Activated naive CD8-positive, alpha-beta T cell treated with anti-CD3 and anti-CD28 coated beads, Interleukin-2, amount 10 ng/mL, durations not matched to agents 7 days and 5 days (primary cell): ENCODE measurements around the gene FAM98B. TPM values are rescaled to one million over a fixed set of nuclear protein-coding genes. Genes with fewer than 3 reads are reported as not detected.

Source experiments
- ATAC-seq: fragments of 150-1000 bp; cut with Tn5 transposase; one replicate; pipeline ENCODE4 v1.10.0; 2021; ENCODE audit warnings: low read depth, moderate library complexity
- POLR2A ChIA-PET: fragments of 350-600 bp; sonication (Branson Sonifier 250); formaldehyde crosslinking; loops from one replicate; lab custom pipeline; 2021; ENCODE audit warnings: antibody characterized with exemption; lab: Charles Lee
- DNase-seq: peaks from one replicate; pipeline ENCODE4 v3.0.0; 2021
- H3K27ac Mint-ChIP-seq: one replicate; pipeline ENCODE4 v1.8.0; 2022; ENCODE audit warnings: mild to moderate bottlenecking, mixed read lengths
- H3K27me3 Mint-ChIP-seq: one replicate; pipeline ENCODE4 v1.8.0; 2022; ENCODE audit warnings: mild to moderate bottlenecking, moderate library complexity, mixed read lengths
- H3K36me3 Mint-ChIP-seq: one replicate; pipeline ENCODE4 v1.8.0; 2021; ENCODE audit warnings: mild to moderate bottlenecking, mixed read lengths
- H3K4me1 Mint-ChIP-seq: one replicate; pipeline ENCODE4 v1.8.0; 2021; ENCODE audit warnings: mixed read lengths
- H3K4me3 Mint-ChIP-seq: one replicate; pipeline ENCODE4 v1.8.0; 2022; ENCODE audit warnings: mild to moderate bottlenecking, moderate library complexity, mixed read lengths
- H3K9me3 Mint-ChIP-seq: one replicate; pipeline ENCODE4 v1.8.0; 2021; ENCODE audit warnings: mixed read lengths
- total RNA-seq, 2 experiments: library from RNA; stranded (reverse); gene quantifications; one replicate each; pipeline ENCODE4 v1.2.3, GENCODE V29; 2021

FAM98B gene
- total RNA-seq, 2 experiments from 2014 or later = 24.1 to 34.6 TPM

- H3K27me3 Mint-ChIP-seq = no peaks in the 10 kb centered on the region
- DNase-seq (no peak), ATAC-seq (peak; percentile 93)
- H3K36me3 Mint-ChIP-seq = peaks cover 14% of the 10 kb centered on the region
- POLR2A ChIA-PET = interaction anchor here (0.9 to 1.8 kb wide), 3 partner anchors 20 to 225 kb away, joined by 3 to 6 read pairs (median 5); partner anchors contain the start of gene FAM98B
- H3K9me3 Mint-ChIP-seq = no peaks in the 10 kb centered on the region
- no peak overlapping the region for H3K4me3 Mint-ChIP-seq
- peaks cover 8% of the 10 kb centered on the region for H3K4me1 Mint-ChIP-seq
- H3K27ac Mint-ChIP-seq = peak overlapping the region; percentile 39
Measured at GRCh38 chr15:38474155-38474757, 20.3 kb downstream of the FAM98B start.

GRCh38 chr15:38475361-38475760, 21.4 kb downstream of the FAM98B start:
- Mint-ChIP-seq H3K27me3 (no peaks in the 10 kb centered on the region), H3K4me3 (no peak overlapping the region), H3K4me1 (peaks cover 8% of the 10 kb centered on the region), H3K36me3 (peaks cover 17% of the 10 kb centered on the region), H3K27ac (peak overlapping the region; percentile 51), H3K9me3 (no peaks in the 10 kb centered on the region)
- no peak for DNase-seq
- ATAC-seq = no peak
- POLR2A ChIA-PET = interaction anchor here (1.5 to 1.8 kb wide), 2 partner anchors 21 to 224 kb away, joined by 5 to 6 read pairs; partner anchors contain the start of gene FAM98B

GRCh38 chr15:38476120-38476519, 22.2 kb downstream of the FAM98B start:
- peaks cover 8% of the 10 kb centered on the region for H3K4me1 Mint-ChIP-seq
- DNase-seq (no peak), ATAC-seq (no peak)
- H3K9me3 Mint-ChIP-seq = no peaks in the 10 kb centered on the region
- no peak overlapping the region for H3K27ac Mint-ChIP-seq
- POLR2A ChIA-PET = no interaction called here
- no peak overlapping the region for H3K4me3 Mint-ChIP-seq
- H3K27me3 Mint-ChIP-seq = no peaks in the 10 kb centered on the region
- H3K36me3 Mint-ChIP-seq = peaks cover 19% of the 10 kb centered on the region

- DNase-seq (no peak), ATAC-seq (no peak)
- POLR2A ChIA-PET = no interaction called here
- H3K4me1 Mint-ChIP-seq = peaks cover 18% of the 10 kb centered on the region
- peaks cover 31% of the 10 kb centered on the region for H3K36me3 Mint-ChIP-seq
- H3K27ac Mint-ChIP-seq = no peak overlapping the region
- no peaks in the 10 kb centered on the region for H3K27me3 Mint-ChIP-seq
- no peak overlapping the region for H3K4me3 Mint-ChIP-seq
- H3K9me3 Mint-ChIP-seq = no peaks in the 10 kb centered on the region
Measured at GRCh38 chr15:38477637-38478036, 23.7 kb downstream of the FAM98B start.

GRCh38 chr15:38479266-38479665, 25.3 kb downstream of the FAM98B start:
- Mint-ChIP-seq H3K36me3 (peaks cover 32% of the 10 kb centered on the region), H3K4me1 (peaks cover 19% of the 10 kb centered on the region), H3K4me3 (no peak overlapping the region), H3K27ac (no peak overlapping the region), H3K9me3 (no peaks in the 10 kb centered on the region), H3K27me3 (no peaks in the 10 kb centered on the region)
- DNase-seq (no peak), ATAC-seq (no peak)
- POLR2A ChIA-PET = no interaction called here

GRCh38 chr15:38479756-38480155, 25.8 kb downstream of the FAM98B start:
- no peak for ATAC-seq
- H3K4me3 Mint-ChIP-seq = no peak overlapping the region
- no peak overlapping the region for H3K27ac Mint-ChIP-seq
- DNase-seq = no peak
- no peaks in the 10 kb centered on the region for H3K9me3 Mint-ChIP-seq
- peaks cover 28% of the 10 kb centered on the region for H3K36me3 Mint-ChIP-seq
- H3K27me3 Mint-ChIP-seq = no peaks in the 10 kb centered on the region
- H3K4me1 Mint-ChIP-seq = peaks cover 17% of the 10 kb centered on the region
- POLR2A ChIA-PET = no interaction called here

- Mint-ChIP-seq H3K36me3 (peaks cover 29% of the 10 kb centered on the region), H3K27ac (no peak overlapping the region), H3K27me3 (no peaks in the 10 kb centered on the region), H3K4me3 (no peak overlapping the region), H3K4me1 (peaks cover 20% of the 10 kb centered on the region), H3K9me3 (no peaks in the 10 kb centered on the region)
- DNase-seq = no peak
- POLR2A ChIA-PET = interaction anchor here (0.7 kb wide), 1 partner anchor 215 kb away, joined by 3 read pairs; no protein-coding TSS in a partner anchor
- ATAC-seq = no peak
Measured at GRCh38 chr15:38481113-38481512, 27.2 kb downstream of the FAM98B start.

GRCh38 chr15:38481761-38482160, 27.8 kb downstream of the FAM98B start:
- no peak overlapping the region for H3K27ac Mint-ChIP-seq
- DNase-seq = no peak
- H3K4me1 Mint-ChIP-seq = peaks cover 20% of the 10 kb centered on the region
- no peaks in the 10 kb centered on the region for H3K9me3 Mint-ChIP-seq
- H3K36me3 Mint-ChIP-seq = peaks cover 28% of the 10 kb centered on the region
- no peaks in the 10 kb centered on the region for H3K27me3 Mint-ChIP-seq
- no peak for ATAC-seq
- no peak overlapping the region for H3K4me3 Mint-ChIP-seq
- POLR2A ChIA-PET = interaction anchor here (0.7 to 1.4 kb wide), 2 partner anchors 27 to 215 kb away, joined by 3 read pairs; no protein-coding TSS in a partner anchor

GRCh38 chr15:38482572-38482971, 28.6 kb downstream of the FAM98B start:
- no peaks in the 10 kb centered on the region for H3K9me3 Mint-ChIP-seq
- peaks cover 25% of the 10 kb centered on the region for H3K4me1 Mint-ChIP-seq
- H3K27ac Mint-ChIP-seq = no peak overlapping the region
- no peaks in the 10 kb centered on the region for H3K27me3 Mint-ChIP-seq
- peaks cover 28% of the 10 kb centered on the region for H3K36me3 Mint-ChIP-seq
- POLR2A ChIA-PET = interaction anchor here (1.4 to 1.6 kb wide), 2 partner anchors 28 to 204 kb away, joined by 3 to 5 read pairs; no protein-coding TSS in a partner anchor
- DNase-seq (no peak), ATAC-seq (no peak)
- H3K4me3 Mint-ChIP-seq = no peak overlapping the region

- ATAC-seq (peak; percentile 77), DNase-seq (no peak)
- Mint-ChIP-seq H3K4me3 (peak overlapping the region; percentile 48), H3K4me1 (peaks cover 26% of the 10 kb centered on the region), H3K36me3 (peaks cover 26% of the 10 kb centered on the region), H3K9me3 (no peaks in the 10 kb centered on the region), H3K27ac (peak overlapping the region; percentile 78), H3K27me3 (no peaks in the 10 kb centered on the region)
- POLR2A ChIA-PET = interaction anchor here (1.8 kb wide), 1 partner anchor 33 kb away, joined by 6 read pairs; the partner anchor contains the start of gene FAM98B
Measured at GRCh38 chr15:38486936-38487335, 33.0 kb downstream of the FAM98B start.

- POLR2A ChIA-PET = interaction anchor here (0.5 kb wide), 1 partner anchor 56 kb away, joined by 3 read pairs; no protein-coding TSS in a partner anchor
- H3K27me3 Mint-ChIP-seq = no peaks in the 10 kb centered on the region
- no peak for DNase-seq
- H3K4me1 Mint-ChIP-seq = peaks cover 23% of the 10 kb centered on the region
- no peak for ATAC-seq
- peaks cover 25% of the 10 kb centered on the region for H3K36me3 Mint-ChIP-seq
- peak overlapping the region; percentile 78 for H3K27ac Mint-ChIP-seq
- H3K9me3 Mint-ChIP-seq = no peaks in the 10 kb centered on the region
- H3K4me3 Mint-ChIP-seq = no peak overlapping the region
Measured at GRCh38 chr15:38487378-38487777, 33.5 kb downstream of the FAM98B start.

GRCh38 chr15:38490242-38490922, 36.5 kb downstream of the FAM98B start:
- H3K9me3 Mint-ChIP-seq = no peaks in the 10 kb centered on the region
- no peak for ATAC-seq
- DNase-seq = no peak
- H3K36me3 Mint-ChIP-seq = peaks cover 38% of the 10 kb centered on the region
- POLR2A ChIA-PET = no interaction called here
- H3K27me3 Mint-ChIP-seq = no peaks in the 10 kb centered on the region
- H3K4me3 Mint-ChIP-seq = no peak overlapping the region
- H3K27ac Mint-ChIP-seq = peak overlapping the region; percentile 27
- H3K4me1 Mint-ChIP-seq = peaks cover 24% of the 10 kb centered on the region

GRCh38 chr15:38496151-38496550, 42.2 kb downstream of the FAM98B start:
- POLR2A ChIA-PET = no interaction called here
- DNase-seq = no peak
- H3K27ac Mint-ChIP-seq = no peak overlapping the region
- no peaks in the 10 kb centered on the region for H3K9me3 Mint-ChIP-seq
- H3K27me3 Mint-ChIP-seq = no peaks in the 10 kb centered on the region
- H3K4me3 Mint-ChIP-seq = no peak overlapping the region
- H3K4me1 Mint-ChIP-seq = peaks cover 21% of the 10 kb centered on the region
- no peak for ATAC-seq
- peaks cover 62% of the 10 kb centered on the region for H3K36me3 Mint-ChIP-seq
